Suppressor macrophage treated with lipopolysaccharide for 1 hour (primary cell): Measurements from ENCODE around the gene HLCS.

Source experiments
- DNase-seq, 3 donors: peaks; one replicate each; pipeline ENCODE4 v3.0.0-alpha.2; 2020 to 2022

The HLCS gene

DNA sequence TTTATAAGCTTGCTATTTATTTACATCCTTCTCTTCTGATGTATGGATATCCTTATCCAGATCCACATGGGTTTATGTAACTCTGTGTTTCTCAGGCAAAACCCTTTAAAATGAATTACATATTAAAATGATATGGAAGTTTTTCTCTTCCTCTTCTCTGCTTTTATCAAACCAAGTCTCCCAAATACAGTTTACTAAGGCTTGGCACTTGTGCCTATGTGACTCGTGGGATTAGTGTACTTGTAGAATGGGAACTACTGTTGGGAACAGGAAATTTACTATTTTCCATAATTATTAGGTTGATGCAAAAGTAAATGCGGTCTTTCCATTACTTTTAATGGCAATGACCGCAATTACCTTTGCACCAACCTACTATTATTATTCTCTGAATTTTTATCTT lies 252.7 kb downstream of the HLCS start:
- DNase-seq = no peak

GRCh38 chr21:36710729-36711048 lies 255.8 kb downstream of the HLCS start:
- DNase-seq = peak; percentile 28 to 68 (median 59)

DNA sequence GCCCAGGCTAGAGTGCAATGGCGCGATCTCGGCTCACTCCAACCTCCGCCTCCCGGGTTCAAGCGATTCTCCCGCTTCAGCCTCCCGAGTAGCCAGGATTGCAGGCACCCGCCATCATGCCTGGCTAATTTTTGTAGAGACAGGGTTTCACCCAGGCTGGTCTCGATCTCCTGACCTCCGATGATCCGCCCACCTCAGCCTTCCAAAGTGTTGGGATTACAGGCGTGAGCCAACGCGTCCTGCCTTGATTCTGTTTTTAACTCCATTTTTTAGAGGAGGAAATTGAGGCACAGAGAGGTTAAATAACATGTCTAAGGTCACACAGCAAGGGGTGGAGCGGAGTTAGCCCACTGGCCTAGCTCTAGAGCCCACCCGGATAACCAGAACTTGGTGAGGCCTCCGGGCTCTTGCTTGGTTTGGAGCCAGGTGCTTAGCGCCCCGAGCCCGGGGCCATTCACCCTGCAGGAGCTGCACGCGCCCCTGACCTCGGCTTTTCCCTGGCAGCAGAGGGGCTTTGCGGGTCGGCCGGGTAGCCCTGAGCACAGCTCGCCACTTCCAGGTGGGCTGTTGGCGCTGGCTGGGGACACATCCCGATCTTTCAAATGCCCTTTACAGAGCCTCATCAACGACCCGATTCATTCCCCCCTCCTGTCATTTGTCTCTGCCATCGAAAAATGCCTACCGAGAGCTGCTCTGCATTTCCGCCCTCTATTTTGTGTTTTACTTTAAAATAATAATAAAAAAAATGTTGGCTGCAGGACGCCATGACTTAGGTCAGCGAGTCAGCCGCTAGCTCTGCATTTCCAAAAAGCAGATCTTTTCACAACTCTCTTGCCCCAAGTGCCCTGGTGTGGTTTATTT lies 256.4 kb downstream of the HLCS start:
- DNase-seq = no peak

DNA sequence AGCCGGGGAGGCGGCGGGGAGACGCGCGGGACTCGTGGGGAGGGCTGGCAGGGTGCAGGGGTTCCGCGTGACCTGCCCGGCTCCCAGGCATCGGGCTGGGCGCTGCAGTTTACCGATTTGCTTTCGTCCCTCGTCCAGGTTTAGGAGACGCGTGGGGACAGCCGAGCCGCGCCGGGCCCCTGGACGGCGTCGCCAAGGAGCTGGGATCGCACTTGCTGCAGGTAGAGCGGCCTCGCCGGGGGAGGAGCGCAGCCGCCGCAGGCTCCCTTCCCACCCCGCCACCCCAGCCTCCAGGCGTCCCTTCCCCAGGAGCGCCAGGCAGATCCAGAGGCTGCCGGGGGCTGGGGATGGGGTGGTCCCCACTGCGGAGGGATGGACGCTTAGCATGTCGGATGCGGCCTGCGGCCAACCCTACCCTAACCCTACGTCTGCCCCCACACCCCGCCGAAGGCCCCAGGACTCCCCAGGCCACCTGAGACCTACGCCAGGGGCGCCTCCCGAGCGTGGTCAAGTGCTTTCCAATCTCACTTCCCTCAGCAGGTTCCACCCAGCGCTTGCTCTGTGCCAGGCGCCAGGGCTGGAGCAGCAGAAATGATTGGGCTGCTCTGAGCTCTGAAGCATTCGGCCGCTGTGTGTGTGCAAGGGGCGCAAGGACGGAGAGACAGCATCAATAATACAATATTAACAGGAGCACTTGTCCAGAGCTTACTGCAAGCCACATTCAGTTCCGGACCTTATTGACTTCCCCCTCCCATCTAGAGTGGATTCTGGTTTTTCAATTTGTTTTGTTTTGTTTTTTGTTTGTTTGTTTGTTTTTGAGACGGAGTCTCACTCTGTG lies 257.2 kb downstream of the HLCS start:
- DNase-seq = no peak

- no peak for DNase-seq
These were observed 258.0 kb downstream of the HLCS start for GRCh38 chr21:36708286-36709029.

GRCh38 chr21:36707763-36708285 lies 258.6 kb downstream of the HLCS start:
- no peak for DNase-seq

DNA sequence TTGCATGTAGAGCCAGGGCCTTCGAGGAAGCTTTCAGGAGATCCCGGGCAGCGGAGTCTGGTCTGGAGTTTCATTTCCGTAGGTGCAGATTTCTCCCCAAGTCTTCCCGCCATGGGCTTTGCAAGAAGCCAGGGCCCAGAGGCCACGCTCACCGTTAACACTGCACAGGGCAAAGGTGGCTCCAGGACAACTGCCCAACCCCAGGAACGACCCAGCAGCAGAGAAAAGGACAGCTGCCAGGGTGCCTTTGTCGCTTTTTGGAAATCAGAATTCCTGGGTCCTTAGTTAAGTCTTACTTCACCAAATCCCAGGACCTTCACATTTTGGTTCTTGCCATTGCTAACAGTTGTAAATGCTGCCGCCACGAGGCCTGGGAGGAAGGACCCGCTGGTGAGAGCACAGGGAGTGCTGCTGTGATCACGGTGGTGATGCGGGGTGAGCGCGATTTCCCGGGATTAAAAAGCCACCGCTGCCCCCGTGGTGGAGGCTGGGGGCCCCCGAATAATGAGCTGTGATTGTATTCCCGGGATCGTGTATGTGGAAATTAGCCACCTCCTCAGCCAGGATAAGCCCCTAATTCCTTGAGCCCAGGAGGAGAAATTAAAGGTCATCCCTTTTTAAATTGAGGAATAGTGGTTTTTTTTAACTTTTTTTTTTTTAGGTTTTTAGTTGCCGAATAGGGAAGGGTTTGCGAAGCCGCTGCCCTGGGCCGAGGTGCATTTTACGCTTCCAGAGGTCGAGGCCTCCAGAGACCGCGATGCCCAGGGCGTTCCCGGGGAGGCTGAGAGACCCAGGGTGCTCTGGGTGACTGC lies 259.3 kb downstream of the HLCS start:
- no peak for DNase-seq

DNA sequence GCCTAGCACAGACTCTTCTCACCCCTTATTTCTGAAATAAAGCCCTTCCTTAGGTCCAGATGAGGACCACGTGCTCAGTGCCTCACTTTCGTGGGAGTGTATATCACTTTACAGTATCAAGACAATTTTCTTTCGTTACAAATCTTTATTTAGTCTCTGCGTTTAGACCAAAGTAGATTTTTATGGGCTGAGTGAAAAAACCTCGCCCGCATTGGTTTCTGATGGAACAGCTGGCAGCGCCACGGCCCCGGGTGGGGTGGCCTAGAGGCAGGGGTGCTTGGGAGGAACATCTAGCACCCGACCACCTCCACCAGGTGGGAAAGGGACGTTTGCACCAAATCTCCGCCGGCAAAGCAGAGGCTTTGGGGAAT lies 260.0 kb downstream of the HLCS start:
- no peak for DNase-seq

- no peak for DNase-seq
These were observed 260.6 kb downstream of the HLCS start for GRCh38 chr21:36705679-36706481.

DNA sequence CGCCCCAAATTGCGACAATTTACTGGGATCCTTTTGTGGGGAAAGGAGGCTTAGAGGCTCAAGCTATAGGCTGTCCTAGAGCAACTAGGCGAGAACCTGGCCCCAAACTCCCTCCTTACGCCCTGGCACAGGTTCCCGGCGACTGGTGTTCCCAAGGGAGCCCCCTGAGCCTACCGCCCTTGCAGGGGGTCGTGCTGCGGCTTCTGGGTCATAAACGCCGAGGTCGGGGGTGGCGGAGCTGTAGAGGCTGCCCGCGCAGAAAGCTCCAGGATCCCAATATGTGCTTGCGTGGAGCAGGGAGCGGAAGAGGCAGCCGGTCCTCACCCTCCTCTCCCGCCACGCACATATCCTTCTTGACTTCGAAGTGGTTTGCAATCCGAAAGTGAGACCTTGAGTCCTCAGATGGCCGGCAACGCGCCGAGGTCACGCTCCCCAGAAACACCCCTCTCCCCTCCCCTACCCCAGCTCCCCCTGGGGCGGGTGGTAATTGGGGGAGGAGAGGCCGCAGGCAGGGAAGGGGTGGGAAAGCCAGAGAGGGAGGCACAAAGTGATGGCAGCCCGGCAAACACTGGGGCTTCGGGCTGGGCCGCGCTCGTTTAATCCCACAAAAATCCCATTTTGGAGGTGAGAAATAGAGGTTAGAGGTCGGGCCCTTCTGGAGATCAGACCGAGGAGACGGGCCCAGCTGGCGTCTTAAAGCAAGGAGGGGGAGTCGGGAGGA lies 261.4 kb downstream of the HLCS start:
- DNase-seq = no peak

GRCh38 chr21:36704281-36704957 lies 262.1 kb downstream of the HLCS start:
- peak in 1 of 3 donors; percentile 61 for DNase-seq

- DNase-seq = no peak
These were observed 262.7 kb downstream of the HLCS start for GRCh38 chr21:36703626-36704280.

GRCh38 chr21:36703123-36703522 lies 263.3 kb downstream of the HLCS start:
- DNase-seq = no peak

DNA sequence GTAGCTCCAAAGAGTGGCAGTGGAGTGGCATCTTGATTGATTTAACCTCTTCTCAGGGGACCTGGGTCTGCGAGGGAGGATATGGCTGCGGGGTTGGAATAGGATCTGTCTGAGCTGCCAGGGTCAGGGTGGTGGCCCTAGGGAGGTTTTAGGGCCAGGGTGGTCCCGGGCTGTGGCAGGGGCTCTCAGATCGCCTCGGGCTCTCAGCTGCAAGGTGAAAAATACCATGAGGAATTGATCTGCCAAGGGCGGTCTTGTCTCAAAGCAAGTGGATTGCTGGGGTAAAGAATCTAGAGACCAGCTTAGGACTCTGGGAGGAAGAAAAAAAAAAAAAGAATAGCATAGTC lies 263.9 kb downstream of the HLCS start:
- no peak for DNase-seq

DNA sequence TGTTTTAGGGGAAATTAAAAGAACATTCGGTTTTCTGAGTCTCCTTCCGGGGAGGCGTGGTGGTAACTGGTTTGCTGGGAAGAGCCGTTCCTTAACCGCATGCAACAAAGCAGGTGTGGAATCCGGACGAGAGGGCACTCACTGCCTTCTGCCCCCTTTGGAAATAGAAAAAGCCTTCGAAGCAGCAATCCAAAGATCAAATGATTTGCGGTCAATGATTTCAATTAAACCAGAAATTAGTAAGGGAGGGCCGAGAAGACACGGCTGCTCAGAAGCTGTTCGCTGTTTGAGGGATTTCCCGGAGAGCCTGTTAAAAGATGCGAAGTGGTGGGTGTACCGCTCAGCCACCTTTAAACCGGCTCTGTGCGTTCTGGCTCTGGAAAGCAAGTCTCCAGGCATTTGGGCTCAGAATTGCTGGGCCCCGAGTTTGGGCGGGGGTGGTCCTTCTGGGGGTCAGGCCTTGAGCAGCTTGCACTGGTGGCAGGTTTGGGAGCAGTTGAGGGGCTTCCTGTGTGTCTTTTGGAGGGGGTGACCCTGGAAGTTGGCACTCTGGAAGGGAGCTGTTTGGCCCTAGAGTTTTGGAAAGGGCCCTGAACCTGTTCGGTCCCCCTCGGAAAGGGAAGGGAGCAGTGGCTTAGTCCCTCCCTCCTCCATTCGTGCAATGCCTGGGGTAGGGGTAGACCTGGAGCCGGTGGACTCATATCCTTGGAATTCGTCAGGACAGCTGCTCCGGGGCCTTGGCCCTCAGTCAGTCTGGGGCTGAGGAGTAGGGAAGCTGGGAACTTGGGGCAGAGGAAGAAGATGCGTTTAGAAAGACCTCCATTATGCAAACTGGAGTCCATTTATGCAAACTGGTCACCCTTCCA lies 264.5 kb downstream of the HLCS start:
- no peak for DNase-seq

- DNase-seq = no peak
These were observed 265.3 kb downstream of the HLCS start for GRCh38 chr21:36700971-36701755.
